Memory B cell (primary cell): ENCODE results near the gene TMCC3.

Experiments used
- ATAC-seq: fragments of 150-1000 bp; cut with Tn5 transposase; 2 replicates; pipeline ENCODE4 v1.10.0; 2021; ENCODE audit warnings: low read depth, mild to moderate bottlenecking, moderate library complexity
- DNase-seq, 2 donors: peaks; one replicate each; pipeline ENCODE4 v3.0.0; 2022; ENCODE audit warnings: low spot score in 2 of 2
- H3K27ac Mint-ChIP-seq: one replicate; pipeline ENCODE4 v1.8.0; 2022; ENCODE audit warnings: mild to moderate bottlenecking, moderate library complexity, mixed read lengths
- H3K27me3 Mint-ChIP-seq: one replicate; pipeline ENCODE4 v1.8.0; 2022; ENCODE audit warnings: mixed read lengths
- H3K36me3 Mint-ChIP-seq: one replicate; pipeline ENCODE4 v1.8.0; 2022; ENCODE audit warnings: mild to moderate bottlenecking, mixed read lengths
- H3K4me1 Mint-ChIP-seq: one replicate; pipeline ENCODE4 v1.8.0; 2022; ENCODE audit warnings: mixed read lengths
- H3K4me3 Mint-ChIP-seq: one replicate; pipeline ENCODE4 v1.8.0; 2022; ENCODE audit warnings: mild to moderate bottlenecking, moderate library complexity, mixed read lengths
- H3K9me3 Mint-ChIP-seq: one replicate; pipeline ENCODE4 v1.8.0; 2022; ENCODE audit warnings: mixed read lengths

Gene TMCC3

DNA sequence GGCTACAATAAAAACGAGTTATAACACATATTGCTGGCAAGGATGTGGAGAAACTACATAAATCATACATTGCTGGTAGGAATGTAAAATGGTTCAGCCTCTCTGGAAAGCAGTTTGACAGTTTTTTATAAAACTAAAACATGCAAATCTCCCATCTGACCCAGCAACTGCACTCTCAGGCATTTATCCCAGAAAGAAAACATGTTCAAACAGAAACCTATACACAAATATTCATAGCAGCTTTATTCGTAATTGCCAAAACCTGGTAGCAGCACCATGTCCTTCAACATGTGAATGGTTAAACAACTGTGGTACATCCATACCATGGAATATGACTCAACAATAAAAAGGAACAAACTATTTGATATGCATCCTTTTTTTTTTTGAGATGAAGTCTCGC lies 10.1 kb upstream of the TMCC3 start:
- no peaks in the 10 kb centered on the region for H3K27me3 Mint-ChIP-seq
- ATAC-seq (no peak), DNase-seq (no peak)
- H3K9me3 Mint-ChIP-seq, result no peaks in the 10 kb centered on the region
- H3K4me3 Mint-ChIP-seq, result no peak overlapping the region
- peaks cover 11% of the 10 kb centered on the region for H3K36me3 Mint-ChIP-seq
- H3K4me1 Mint-ChIP-seq, result peaks cover 11% of the 10 kb centered on the region
- no peak overlapping the region for H3K27ac Mint-ChIP-seq

DNA sequence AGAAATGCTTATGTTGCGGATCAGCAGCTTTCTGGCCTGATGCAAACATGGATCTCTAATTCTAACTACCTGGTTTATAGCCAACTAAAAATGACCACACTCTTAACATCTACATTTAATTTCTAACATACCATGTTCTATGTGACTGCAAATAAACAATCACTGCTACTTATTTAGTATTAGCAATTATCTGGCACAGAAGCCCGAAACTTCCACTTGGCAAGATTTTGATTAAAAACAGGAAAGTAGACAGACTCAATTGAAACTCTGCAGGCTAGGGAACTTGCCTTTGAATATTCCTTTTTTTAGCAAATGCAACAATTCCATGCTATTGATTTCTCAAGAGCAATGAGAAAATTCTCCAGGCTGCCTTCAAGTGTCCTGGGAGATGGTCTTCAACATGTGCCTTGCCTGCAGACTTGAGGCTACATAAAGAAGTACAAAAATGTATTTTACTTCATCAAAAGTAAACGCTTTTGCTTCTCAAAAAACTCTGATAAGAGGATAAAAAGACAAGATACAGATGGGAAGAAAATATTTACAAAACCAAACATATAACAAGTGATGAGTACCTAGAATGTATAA lies 9.1 kb upstream of the TMCC3 start:
- H3K4me1 Mint-ChIP-seq, result peaks cover 11% of the 10 kb centered on the region
- H3K27me3 Mint-ChIP-seq, result no peaks in the 10 kb centered on the region
- ATAC-seq (no peak), DNase-seq (no peak)
- H3K4me3 Mint-ChIP-seq, result no peak overlapping the region
- H3K27ac Mint-ChIP-seq, result no peak overlapping the region
- peaks cover 14% of the 10 kb centered on the region for H3K36me3 Mint-ChIP-seq
- H3K9me3 Mint-ChIP-seq, result no peaks in the 10 kb centered on the region

DNA sequence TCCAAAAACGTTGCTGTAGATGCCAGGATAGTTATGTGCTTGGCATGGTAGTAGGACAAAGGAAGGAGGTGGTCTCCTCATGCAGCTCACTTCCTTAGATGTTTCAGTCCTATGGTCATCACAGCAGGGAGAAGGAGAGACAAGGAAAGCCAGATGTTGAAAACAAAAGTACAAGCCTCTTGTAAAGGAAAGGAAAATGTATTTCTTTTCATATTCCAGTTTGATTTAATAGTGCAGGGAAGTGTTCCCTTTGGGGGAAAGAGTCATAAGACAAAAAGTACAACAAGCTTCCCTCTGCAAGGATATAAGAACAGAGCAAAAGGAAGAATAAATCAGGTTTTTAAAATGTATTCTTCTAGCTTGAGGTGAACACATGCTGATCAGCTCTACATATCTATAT lies 8.6 kb upstream of the TMCC3 start:
- ATAC-seq (no peak), DNase-seq (no peak)
- Mint-ChIP-seq H3K27me3 (no peaks in the 10 kb centered on the region), H3K4me1 (peaks cover 11% of the 10 kb centered on the region), H3K36me3 (peaks cover 16% of the 10 kb centered on the region), H3K9me3 (no peaks in the 10 kb centered on the region), H3K4me3 (no peak overlapping the region), H3K27ac (no peak overlapping the region)

GRCh38 chr12:94656556-94656955 lies 6.2 kb upstream of the TMCC3 start:
- Mint-ChIP-seq H3K9me3 (no peaks in the 10 kb centered on the region), H3K4me3 (no peak overlapping the region), H3K27me3 (peaks cover 2% of the 10 kb centered on the region), H3K4me1 (no peaks in the 10 kb centered on the region), H3K27ac (no peak overlapping the region), H3K36me3 (peaks cover 18% of the 10 kb centered on the region)
- ATAC-seq (no peak), DNase-seq (no peak)

DNA sequence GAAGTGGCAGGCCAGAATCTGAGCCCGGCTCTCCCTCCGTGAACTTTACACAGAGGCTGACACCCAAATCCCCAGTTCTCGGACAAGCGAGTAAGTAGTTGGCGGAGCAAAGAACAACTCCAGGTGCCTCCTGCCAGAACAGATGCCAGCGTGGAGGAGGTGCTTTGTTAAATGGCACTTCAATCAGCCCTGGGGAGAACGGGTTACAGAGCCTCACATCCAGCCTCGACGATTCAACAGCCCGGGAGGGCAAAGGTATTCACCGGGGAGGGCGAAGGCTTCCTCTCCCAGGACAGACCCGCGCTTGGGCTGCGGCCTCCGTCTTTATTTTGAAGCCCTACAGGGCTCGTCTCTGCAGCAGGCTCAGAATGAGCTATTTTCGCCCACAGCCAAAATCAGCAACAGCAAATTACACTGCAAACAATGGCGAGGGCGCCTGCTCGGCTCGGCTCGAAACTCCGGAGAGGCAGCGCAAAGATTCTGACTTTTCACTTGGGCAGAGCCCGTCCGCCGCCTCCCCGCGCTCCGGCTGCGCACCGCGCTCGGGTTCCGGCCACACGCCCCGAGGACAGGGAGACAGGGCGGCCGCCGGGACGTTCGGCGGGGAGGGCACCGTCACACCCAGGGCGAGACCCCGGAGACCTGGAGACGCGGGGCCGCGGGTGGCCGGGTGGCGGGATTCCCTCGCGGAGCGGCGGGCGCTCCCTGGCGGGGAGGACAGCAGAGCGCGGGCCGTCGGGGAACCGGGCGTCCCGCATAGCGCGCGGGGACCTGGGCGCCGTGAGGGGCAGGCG lies 811 bp downstream of the TMCC3 start:
- Mint-ChIP-seq H3K27me3 (peaks cover 2% of the 10 kb centered on the region), H3K4me1 (peaks cover 11% of the 10 kb centered on the region), H3K27ac (peak overlapping the region; percentile 51), H3K4me3 (peak overlapping the region; percentile 89), H3K9me3 (no peaks in the 10 kb centered on the region), H3K36me3 (peaks cover 4% of the 10 kb centered on the region)
- DNase-seq (peak; percentile 51 to 66), ATAC-seq (peak; percentile 77)

- H3K27me3 Mint-ChIP-seq, result peaks cover 2% of the 10 kb centered on the region
- peaks cover 3% of the 10 kb centered on the region for H3K36me3 Mint-ChIP-seq
- no peaks in the 10 kb centered on the region for H3K9me3 Mint-ChIP-seq
- ATAC-seq (no peak), DNase-seq (no peak)
- H3K4me1 Mint-ChIP-seq, result peaks cover 20% of the 10 kb centered on the region
- no peak overlapping the region for H3K27ac Mint-ChIP-seq
- peak overlapping the region; percentile 89 for H3K4me3 Mint-ChIP-seq
Measured at GRCh38 chr12:94648578-94648977, 1.8 kb downstream of the TMCC3 start.

DNA sequence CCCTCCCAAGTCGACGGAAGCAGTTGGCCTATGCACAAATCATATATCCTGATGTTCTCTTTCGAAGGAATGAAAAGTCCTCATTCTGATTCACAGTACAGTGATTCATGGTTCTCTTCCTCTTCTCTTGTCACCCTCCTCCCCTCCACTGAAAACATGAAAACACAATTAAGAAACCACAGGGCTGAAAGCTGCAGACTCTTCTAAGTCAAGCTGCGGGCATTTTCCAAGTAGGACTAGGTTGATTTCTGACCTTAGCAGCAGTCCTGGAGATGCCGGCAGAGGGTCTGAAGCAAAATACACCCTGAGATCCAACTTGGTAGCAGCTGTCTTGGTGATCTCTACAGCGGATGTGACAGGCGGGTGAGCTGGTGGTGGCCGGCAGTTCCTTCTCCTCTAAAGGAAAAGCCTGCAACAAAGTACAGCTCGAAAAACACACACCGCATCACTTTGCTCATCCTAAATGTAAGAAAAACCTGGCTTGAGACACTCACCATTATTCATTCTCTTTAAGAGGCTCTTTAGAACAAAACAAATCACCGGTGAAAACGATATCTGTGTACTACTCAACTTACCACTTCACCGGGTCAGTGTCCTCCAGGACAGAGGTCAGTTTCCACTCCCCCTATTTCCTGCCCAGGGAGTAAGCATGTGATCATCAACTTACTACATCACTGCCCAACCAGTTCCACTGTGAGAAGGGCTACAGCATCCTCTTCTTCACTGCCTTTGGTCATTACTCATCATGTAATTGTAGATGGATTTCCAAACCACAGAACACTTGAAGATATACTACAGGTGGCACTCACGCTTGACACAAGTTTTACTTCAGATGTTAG lies 6.0 kb downstream of the TMCC3 start:
- Mint-ChIP-seq H3K4me1 (peaks cover 22% of the 10 kb centered on the region), H3K36me3 (peaks cover 7% of the 10 kb centered on the region), H3K27ac (peak overlapping the region; percentile 57), H3K27me3 (no peaks in the 10 kb centered on the region), H3K4me3 (peak overlapping the region; percentile 46), H3K9me3 (no peaks in the 10 kb centered on the region)
- no peak for DNase-seq
- ATAC-seq, result peak; percentile 70

DNA sequence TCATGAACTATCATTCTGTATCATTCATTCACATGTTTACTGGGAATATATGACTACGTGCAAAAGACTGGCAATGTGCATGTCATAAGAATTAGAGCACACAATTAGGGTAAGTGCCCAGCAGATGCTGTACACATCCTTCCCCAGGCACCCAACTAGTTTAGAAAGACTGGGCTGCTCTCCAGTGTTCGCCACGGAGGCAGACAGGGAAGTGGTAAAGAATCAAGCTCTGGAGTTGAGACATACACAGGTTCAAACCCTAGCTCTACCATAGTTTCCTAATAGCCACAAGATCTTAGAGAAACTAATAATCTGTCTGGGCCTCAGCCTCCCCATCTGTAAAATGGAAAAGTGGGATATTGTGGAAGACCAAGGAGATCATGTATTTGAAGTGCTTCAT lies 6.8 kb downstream of the TMCC3 start:
- Mint-ChIP-seq H3K36me3 (peaks cover 7% of the 10 kb centered on the region), H3K9me3 (no peaks in the 10 kb centered on the region), H3K27ac (peak overlapping the region; percentile 57), H3K27me3 (no peaks in the 10 kb centered on the region), H3K4me1 (peaks cover 22% of the 10 kb centered on the region), H3K4me3 (no peak overlapping the region)
- ATAC-seq, result no peak
- no peak for DNase-seq

DNA sequence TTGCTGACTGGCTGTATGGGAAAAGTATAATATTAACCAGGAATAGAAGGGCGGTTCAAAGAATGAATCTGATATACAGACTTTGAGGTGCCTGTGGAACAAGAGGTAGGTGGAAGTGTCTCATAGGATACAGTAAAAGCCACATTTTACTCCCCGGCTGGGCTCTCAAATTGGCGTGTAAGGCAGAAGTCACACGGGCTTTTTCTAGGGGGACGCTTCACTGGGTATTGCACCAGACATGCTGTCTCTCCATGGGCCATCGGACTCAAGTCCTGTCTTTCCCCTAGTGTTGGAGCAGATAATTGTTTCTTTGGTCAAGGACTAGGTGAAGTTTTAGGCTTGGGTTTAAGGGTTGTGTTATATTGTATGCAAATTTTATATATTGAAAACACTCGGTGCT lies 9.1 kb downstream of the TMCC3 start:
- Mint-ChIP-seq H3K36me3 (peaks cover 7% of the 10 kb centered on the region), H3K4me3 (no peak overlapping the region), H3K27ac (no peak overlapping the region), H3K9me3 (no peaks in the 10 kb centered on the region), H3K4me1 (peaks cover 22% of the 10 kb centered on the region), H3K27me3 (no peaks in the 10 kb centered on the region)
- ATAC-seq (no peak), DNase-seq (no peak)

GRCh38 chr12:94640134-94640928 lies 10.0 kb downstream of the TMCC3 start:
- no peaks in the 10 kb centered on the region for H3K9me3 Mint-ChIP-seq
- ATAC-seq (no peak), DNase-seq (no peak)
- peak overlapping the region; percentile 77 for H3K27ac Mint-ChIP-seq
- H3K27me3 Mint-ChIP-seq, result no peaks in the 10 kb centered on the region
- H3K4me3 Mint-ChIP-seq, result no peak overlapping the region
- peaks cover 7% of the 10 kb centered on the region for H3K36me3 Mint-ChIP-seq
- H3K4me1 Mint-ChIP-seq, result peaks cover 19% of the 10 kb centered on the region

- no peak for DNase-seq
- ATAC-seq, result no peak
- no peak overlapping the region for H3K27ac Mint-ChIP-seq
- no peaks in the 10 kb centered on the region for H3K9me3 Mint-ChIP-seq
- no peaks in the 10 kb centered on the region for H3K27me3 Mint-ChIP-seq
- no peak overlapping the region for H3K4me3 Mint-ChIP-seq
- peaks cover 7% of the 10 kb centered on the region for H3K36me3 Mint-ChIP-seq
- peaks cover 5% of the 10 kb centered on the region for H3K4me1 Mint-ChIP-seq
Measured at GRCh38 chr12:94638521-94638920, 11.8 kb downstream of the TMCC3 start.

GRCh38 chr12:94637390-94638113 lies 12.8 kb downstream of the TMCC3 start:
- H3K27me3 Mint-ChIP-seq, result no peaks in the 10 kb centered on the region
- DNase-seq, result no peak
- H3K4me1 Mint-ChIP-seq, result peaks cover 5% of the 10 kb centered on the region

GRCh38 chr12:94636462-94637085 lies 13.8 kb downstream of the TMCC3 start:
- no peak for ATAC-seq
- Mint-ChIP-seq H3K27ac (no peak overlapping the region), H3K4me3 (no peak overlapping the region), H3K4me1 (peaks cover 5% of the 10 kb centered on the region), H3K27me3 (no peaks in the 10 kb centered on the region), H3K9me3 (no peaks in the 10 kb centered on the region), H3K36me3 (peaks cover 6% of the 10 kb centered on the region)
- no peak for DNase-seq

More at GRCh38 chr12:94637390-94638113, 12.8 kb downstream of the TMCC3 start:
- Mint-ChIP-seq H3K27ac (no peak overlapping the region), H3K9me3 (no peaks in the 10 kb centered on the region), H3K4me3 (no peak overlapping the region), H3K36me3 (peaks cover 7% of the 10 kb centered on the region)
- no peak for ATAC-seq
